Calu3 (cell line): Measurements from ENCODE around the gene ALS2. TPM values are rescaled to one million over a fixed set of nuclear protein-coding genes. Genes with fewer than 3 reads are reported as not detected.

ENCODE experiments used
- BruUV-seq: library from RNA; stranded (reverse); fragments of 400-500 nt; replicated peaks from 2 replicates; lab custom pipeline; 2021; lab: Mats Ljungman, UMichigan
- CTCF ChIA-PET: fragments of 300-600 bp; sonication (Branson Sonifier 250); formaldehyde crosslinking; loops from one replicate; lab custom pipeline; 2022; ENCODE audit warnings: antibody characterized with exemption; lab: Charles Lee
- DNase-seq: peaks from one replicate; pipeline ENCODE4 v3.0.0; 2022
- H3K27ac Mint-ChIP-seq: one replicate; pipeline ENCODE4 v1.8.0; 2022; ENCODE audit warnings: mixed read lengths; ENCODE audit not compliant: unreplicated experiment
- H3K27me3 Mint-ChIP-seq: one replicate; pipeline ENCODE4 v1.8.0; 2022; ENCODE audit warnings: mixed read lengths; ENCODE audit not compliant: unreplicated experiment
- H3K36me3 Mint-ChIP-seq: one replicate; pipeline ENCODE4 v1.8.0; 2022; ENCODE audit warnings: mild to moderate bottlenecking, moderate library complexity, mixed read lengths; ENCODE audit not compliant: insufficient read depth, unreplicated experiment
- H3K4me1 Mint-ChIP-seq: one replicate; pipeline ENCODE4 v1.8.0; 2022; ENCODE audit warnings: mild to moderate bottlenecking, low read depth, mixed read lengths; ENCODE audit not compliant: unreplicated experiment
- H3K4me3 Mint-ChIP-seq: one replicate; pipeline ENCODE4 v1.8.0; 2022; ENCODE audit warnings: mild to moderate bottlenecking, low read depth, moderate library complexity, mixed read lengths; ENCODE audit not compliant: unreplicated experiment
- H3K9me3 Mint-ChIP-seq: one replicate; pipeline ENCODE4 v1.8.0; 2022; ENCODE audit warnings: low read depth, mixed read lengths; ENCODE audit not compliant: unreplicated experiment
- intact Hi-C: fragments of 100-400 bp; cut with micrococcal nuclease; formaldehyde crosslinking; loops from one replicate; pipeline ENCODE4 v1.10.0; 2022; ENCODE audit not compliant: unreplicated experiment
- total RNA-seq: library from RNA; stranded (reverse); gene quantifications from 2 replicates; pipeline ENCODE4 v1.2.3, GENCODE V29; 2022
- TF ChIP-seq, protein P1 (sequence below): fragments of 200-600 bp; IDR thresholded peaks from one replicate; pipeline ENCODE4 v1.8.0; 2022; ENCODE audit warnings: antibody characterized with exemption; ENCODE audit not compliant: unreplicated experiment

The ALS2 gene
- total RNA-seq, 1 experiment from 2014 or later: 29.0 TPM

DNA sequence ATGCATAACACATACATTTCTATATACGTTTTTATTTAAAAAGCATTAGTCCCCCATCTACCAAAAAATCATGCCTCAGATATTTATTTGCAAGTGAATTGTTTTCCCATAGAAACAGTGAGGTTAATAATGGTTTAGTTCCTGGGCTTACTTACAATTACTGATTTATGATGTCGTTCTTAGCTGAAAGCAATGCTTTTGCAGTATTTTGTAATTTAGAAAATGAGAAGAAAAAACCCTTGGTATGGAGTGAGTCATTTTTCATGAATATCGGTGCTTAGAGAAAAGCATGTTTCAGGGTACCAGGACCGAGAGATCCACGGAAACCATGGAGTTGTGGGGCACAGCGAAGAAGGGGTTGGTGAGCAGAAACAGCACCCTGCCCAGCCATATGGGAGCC, 13.6 kb upstream of the ALS2 start:
- no peak for DNase-seq
- H3K27ac Mint-ChIP-seq: no peak overlapping the region
- intact Hi-C loops: loop anchor here (10.0 kb wide), 1 partner anchor 501 kb away; no protein-coding TSS in a partner anchor

DNA sequence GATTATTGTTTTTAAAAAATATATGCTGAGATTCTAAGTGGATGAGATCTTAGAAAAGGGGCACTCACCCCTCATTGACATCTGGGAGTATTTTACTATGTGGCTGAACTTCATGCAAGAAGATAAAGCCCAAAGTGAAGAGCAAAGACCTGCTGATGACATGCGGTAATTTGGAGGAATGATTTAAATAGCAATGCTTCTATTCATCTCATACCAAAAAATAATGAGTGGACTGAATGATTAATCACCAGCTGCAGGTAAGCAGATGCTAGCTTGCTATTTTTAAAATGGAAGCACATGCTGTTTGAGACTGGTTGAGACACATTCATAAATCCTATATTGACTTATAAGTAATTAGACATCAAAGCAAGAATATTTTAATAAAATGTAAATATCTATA, 12.9 kb upstream of the ALS2 start:
- DNase-seq: no peak
- H3K4me1 Mint-ChIP-seq: peaks cover 22% of the 10 kb centered on the region
- TF ChIP-seq, protein P1, sequence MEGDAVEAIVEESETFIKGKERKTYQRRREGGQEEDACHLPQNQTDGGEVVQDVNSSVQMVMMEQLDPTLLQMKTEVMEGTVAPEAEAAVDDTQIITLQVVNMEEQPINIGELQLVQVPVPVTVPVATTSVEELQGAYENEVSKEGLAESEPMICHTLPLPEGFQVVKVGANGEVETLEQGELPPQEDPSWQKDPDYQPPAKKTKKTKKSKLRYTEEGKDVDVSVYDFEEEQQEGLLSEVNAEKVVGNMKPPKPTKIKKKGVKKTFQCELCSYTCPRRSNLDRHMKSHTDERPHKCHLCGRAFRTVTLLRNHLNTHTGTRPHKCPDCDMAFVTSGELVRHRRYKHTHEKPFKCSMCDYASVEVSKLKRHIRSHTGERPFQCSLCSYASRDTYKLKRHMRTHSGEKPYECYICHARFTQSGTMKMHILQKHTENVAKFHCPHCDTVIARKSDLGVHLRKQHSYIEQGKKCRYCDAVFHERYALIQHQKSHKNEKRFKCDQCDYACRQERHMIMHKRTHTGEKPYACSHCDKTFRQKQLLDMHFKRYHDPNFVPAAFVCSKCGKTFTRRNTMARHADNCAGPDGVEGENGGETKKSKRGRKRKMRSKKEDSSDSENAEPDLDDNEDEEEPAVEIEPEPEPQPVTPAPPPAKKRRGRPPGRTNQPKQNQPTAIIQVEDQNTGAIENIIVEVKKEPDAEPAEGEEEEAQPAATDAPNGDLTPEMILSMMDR: no peak
- intact Hi-C loops: loop anchor here (10.0 kb wide), 1 partner anchor 501 kb away; no protein-coding TSS in a partner anchor
- H3K9me3 Mint-ChIP-seq: no peaks in the 10 kb centered on the region
- CTCF ChIA-PET: no interaction called here
- H3K27me3 Mint-ChIP-seq: no peaks in the 10 kb centered on the region
- H3K27ac Mint-ChIP-seq: no peak overlapping the region
- no TSS peak for BruUV-seq
- no peaks in the 10 kb centered on the region for H3K36me3 Mint-ChIP-seq
- no peak overlapping the region for H3K4me3 Mint-ChIP-seq

More for the DNA sequence above, 13.6 kb upstream of the ALS2 start:
- CTCF ChIA-PET: no interaction called here
- H3K4me3 Mint-ChIP-seq: no peak overlapping the region
- no peaks in the 10 kb centered on the region for H3K9me3 Mint-ChIP-seq
- H3K4me1 Mint-ChIP-seq: peaks cover 23% of the 10 kb centered on the region
- no TSS peak for BruUV-seq
- TF ChIP-seq, protein P1: no peak
- no peaks in the 10 kb centered on the region for H3K27me3 Mint-ChIP-seq
- H3K36me3 Mint-ChIP-seq: no peaks in the 10 kb centered on the region

DNA sequence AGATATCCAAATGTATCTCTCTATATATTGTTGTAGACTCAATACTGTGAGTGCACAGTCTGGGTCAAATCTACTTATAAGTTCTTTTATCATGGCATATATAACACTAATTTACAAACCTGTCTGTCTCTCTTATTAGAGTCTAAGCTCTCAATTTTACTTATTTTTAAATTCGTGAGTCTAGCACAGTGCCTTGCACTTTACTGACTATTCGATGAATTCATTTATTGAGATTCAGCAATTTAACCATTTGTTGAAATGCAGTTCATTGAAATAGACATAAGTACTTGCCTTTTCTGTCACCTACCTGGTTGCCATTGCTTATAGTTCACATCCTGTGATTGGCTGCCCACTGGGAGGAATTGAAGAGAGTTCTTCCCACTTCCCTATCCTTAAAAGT, 10.3 kb upstream of the ALS2 start:
- CTCF ChIA-PET: no interaction called here
- no peaks in the 10 kb centered on the region for H3K9me3 Mint-ChIP-seq
- BruUV-seq: no TSS peak
- H3K4me1 Mint-ChIP-seq: peaks cover under 1% of the 10 kb centered on the region
- TF ChIP-seq, protein P1: no peak
- intact Hi-C loops: loop anchor here (10.0 kb wide), 1 partner anchor 504 kb away; no protein-coding TSS in a partner anchor
- DNase-seq: no peak
- H3K4me3 Mint-ChIP-seq: no peak overlapping the region
- H3K36me3 Mint-ChIP-seq: no peaks in the 10 kb centered on the region
- no peaks in the 10 kb centered on the region for H3K27me3 Mint-ChIP-seq
- H3K27ac Mint-ChIP-seq: no peak overlapping the region

DNA sequence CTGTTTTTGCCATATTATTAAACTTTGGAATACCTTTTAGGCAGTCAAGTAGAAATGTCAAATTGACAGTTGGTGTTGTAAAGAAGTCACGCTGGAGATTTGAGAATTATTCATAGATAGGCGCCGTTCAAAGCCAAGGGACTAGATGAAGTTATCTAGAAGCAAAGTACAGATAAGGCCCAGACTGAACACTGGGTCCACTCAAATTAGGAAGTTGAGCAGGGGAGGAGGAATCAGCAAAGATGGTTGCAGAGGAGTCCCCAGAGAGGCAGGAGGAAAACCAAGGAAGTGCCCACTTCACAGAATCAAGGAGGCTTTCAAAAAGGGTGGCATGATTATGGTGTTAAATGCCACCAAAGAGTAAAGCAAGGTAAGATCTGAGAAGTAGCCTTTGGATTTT, 9.6 kb upstream of the ALS2 start:
- CTCF ChIA-PET: no interaction called here
- no TSS peak for BruUV-seq
- TF ChIP-seq, protein P1: no peak
- Mint-ChIP-seq H3K36me3 (no peaks in the 10 kb centered on the region), H3K4me3 (no peak overlapping the region), H3K27ac (no peak overlapping the region), H3K9me3 (no peaks in the 10 kb centered on the region), H3K4me1 (no peaks in the 10 kb centered on the region), H3K27me3 (no peaks in the 10 kb centered on the region)
- intact Hi-C loops: loop anchor here (10.0 kb wide), 1 partner anchor 505 kb away; no protein-coding TSS in a partner anchor
- DNase-seq: no peak
